HFFc6 (cell line): ENCODE measurements around the gene CCDC73. TPM values are rescaled to one million over a fixed set of nuclear protein-coding genes. Genes with fewer than 3 reads are reported as not detected.
A peak's percentile ranks its signal among the peaks of the same experiment; 100 is the strongest.

ENCODE experiments used
- DNase-seq: peaks from one replicate; pipeline ENCODE4 v3.0.0-alpha.2; 2018
- H3K27ac Mint-ChIP-seq: 2 replicates; pipeline ENCODE4 v1.8.0; 2020; ENCODE audit warnings: mild to moderate bottlenecking, mixed read lengths
- H3K27me3 Mint-ChIP-seq: 2 replicates; pipeline ENCODE4 v1.8.0; 2021; ENCODE audit warnings: mild to moderate bottlenecking, moderate library complexity, mixed read lengths; ENCODE audit not compliant: insufficient read depth
- H3K36me3 Mint-ChIP-seq: 2 replicates; pipeline ENCODE4 v1.8.0; 2021; ENCODE audit warnings: low read depth, mixed read lengths
- H3K4me1 Mint-ChIP-seq: 2 replicates; pipeline ENCODE4 v1.8.0; 2020; ENCODE audit warnings: low read depth, mixed read lengths
- H3K4me3 Mint-ChIP-seq: 2 replicates; pipeline ENCODE4 v1.8.0; 2020; ENCODE audit warnings: mild to moderate bottlenecking, moderate library complexity, mixed read lengths
- H3K9me3 Mint-ChIP-seq: 2 replicates; pipeline ENCODE4 v1.8.0; 2020; ENCODE audit warnings: mild to moderate bottlenecking, mixed read lengths
- CTCF ChIP-seq: fragments of 200-600 bp; sonication (generic); IDR thresholded peaks from 2 replicates; pipeline ENCODE4 v1.5.0; 2021; ENCODE audit warnings: antibody characterized with exemption, mild to moderate bottlenecking
- total RNA-seq, 6 experiments: library from RNA; stranded (reverse); fragmentation: NEBNext Ultra II Directional; extraction: Animal tissue kit (Norgen Biotek cat#: 25700); gene quantifications; 2 replicates in 1 of 6; 3 replicates in 5 of 6; pipeline ENCODE4 v1.2.3, GENCODE V29; 2021

CCDC73 gene
- total RNA-seq, 6 experiments from 2014 or later: not detected

- TF ChIP-seq CTCF: no peak
- Mint-ChIP-seq H3K4me3 (peak within 1 kb of the TSS; percentile 99), H3K4me1 (peaks cover 25% of the 10 kb centered on the region), H3K36me3 (peaks cover 22% of the 10 kb centered on the region), H3K9me3 (peaks cover 4% of the 10 kb centered on the region; the same call in 1 of the 2 replicates), H3K27ac (peak within 1 kb of the TSS; percentile 96), H3K27me3 (peaks cover 4% of the 10 kb centered on the region; the same call in 1 of the 2 replicates)
- peak; percentile 94 for DNase-seq
Observed at GRCh38 chr11:32583459-32584271, 210.8 kb downstream of the CCDC73 start, which contains the start of gene EIF3M. Gene EIF3M, plus strand, starts transcription at chr11:32583831. Its CDS starts 57 bp downstream, at chr11:32583888.

DNA sequence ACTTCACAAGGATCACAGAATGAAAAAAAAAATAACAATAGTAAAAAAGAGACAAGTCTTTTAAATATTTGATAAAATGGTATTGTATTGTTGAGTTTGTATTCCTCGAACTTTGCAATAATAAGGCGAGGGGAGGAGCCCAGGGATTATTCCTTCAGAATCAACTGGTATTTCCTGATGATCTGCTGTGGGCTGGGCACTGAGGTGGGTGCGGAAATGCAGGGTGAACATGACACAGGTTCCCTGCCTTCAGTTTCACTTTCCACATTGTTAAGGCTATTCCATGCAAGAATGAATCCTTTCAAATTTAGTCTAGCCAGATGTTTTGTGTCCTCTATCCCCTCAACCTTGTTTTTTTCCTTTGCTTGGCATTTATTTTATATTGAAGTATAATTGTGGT is 212.9 kb downstream of the CCDC73 start:
- H3K4me1 Mint-ChIP-seq: peaks cover 19% of the 10 kb centered on the region
- H3K36me3 Mint-ChIP-seq: peaks cover 18% of the 10 kb centered on the region
- no peak overlapping the region for H3K4me3 Mint-ChIP-seq
- DNase-seq: no peak
- no peak for TF ChIP-seq CTCF
- peaks cover 4% of the 10 kb centered on the region; the same call in 1 of the 2 replicates for H3K27me3 Mint-ChIP-seq
- peaks cover 4% of the 10 kb centered on the region; the same call in 1 of the 2 replicates for H3K9me3 Mint-ChIP-seq
- no peak overlapping the region for H3K27ac Mint-ChIP-seq

- peaks cover 17% of the 10 kb centered on the region; the same call in 1 of the 2 replicates for H3K36me3 Mint-ChIP-seq
- H3K4me1 Mint-ChIP-seq: peaks cover 14% of the 10 kb centered on the region
- no peak for TF ChIP-seq CTCF
- H3K27me3 Mint-ChIP-seq: peaks cover 4% of the 10 kb centered on the region; the same call in 1 of the 2 replicates
- no peak overlapping the region for H3K4me3 Mint-ChIP-seq
- no peak overlapping the region for H3K27ac Mint-ChIP-seq
- peaks cover 4% of the 10 kb centered on the region; the same call in 1 of the 2 replicates for H3K9me3 Mint-ChIP-seq
- DNase-seq: no peak
Observed at GRCh38 chr11:32580967-32581366, 213.5 kb downstream of the CCDC73 start.

GRCh38 chr11:32576456-32576855 is 218.0 kb downstream of the CCDC73 start:
- H3K9me3 Mint-ChIP-seq: no peaks in the 10 kb centered on the region
- H3K4me1 Mint-ChIP-seq: peaks cover under 1% of the 10 kb centered on the region; the same call in 1 of the 2 replicates
- no peaks in the 10 kb centered on the region for H3K36me3 Mint-ChIP-seq
- H3K27me3 Mint-ChIP-seq: peaks cover 7% of the 10 kb centered on the region
- TF ChIP-seq CTCF: no peak
- no peak for DNase-seq
- H3K4me3 Mint-ChIP-seq: no peak overlapping the region
- H3K27ac Mint-ChIP-seq: no peak overlapping the region

- DNase-seq: no peak
- H3K9me3 Mint-ChIP-seq: no peaks in the 10 kb centered on the region
- H3K4me1 Mint-ChIP-seq: peaks cover 7% of the 10 kb centered on the region; the same call in 1 of the 2 replicates
- no peak overlapping the region for H3K4me3 Mint-ChIP-seq
- no peak for TF ChIP-seq CTCF
- no peak overlapping the region for H3K27ac Mint-ChIP-seq
- H3K27me3 Mint-ChIP-seq: peaks cover 10% of the 10 kb centered on the region
- no peaks in the 10 kb centered on the region for H3K36me3 Mint-ChIP-seq
Observed at GRCh38 chr11:32575070-32575469, 219.4 kb downstream of the CCDC73 start.
